IMR-90 (cell line): ENCODE results near the gene OR9A2. TPM values are rescaled to one million over a fixed set of nuclear protein-coding genes. Genes with fewer than 3 reads are reported as not detected.

Experiments
- ATAC-seq: fragments of 200-7000 bp; cut with Tn5 transposase; 2 replicates; pipeline ENCODE4 v1.9.1; 2020; ENCODE audit warnings: low read depth, mild to moderate bottlenecking, moderate library complexity
- BruUV-seq: library from RNA; stranded (reverse); fragments of 400-500 nt; replicated peaks from 2 replicates; lab custom pipeline; 2021; lab: Mats Ljungman, UMichigan
- CTCF ChIA-PET: fragments of 300-600 bp; formaldehyde crosslinking; extraction: SDS; loops from one replicate; lab custom pipeline; 2021; ENCODE audit warnings: antibody characterized with exemption; lab: Yijun Ruan, JAX
- POLR2A ChIA-PET: fragments of 300-600 bp; sonication (Branson Sonifier 250); formaldehyde crosslinking; loops from one replicate; lab custom pipeline; 2022; ENCODE audit warnings: antibody characterized with exemption; ENCODE audit not compliant: unreplicated experiment; lab: Charles Lee
- DNase-seq: peaks from one replicate; pipeline ENCODE4 v3.0.0; 2013
- H2AFZ ChIP-seq: replicated peaks from 2 replicates; pipeline ENCODE3; 2013; ENCODE audit warnings: low read length, mild to moderate bottlenecking; ENCODE audit not compliant: poor library complexity
- H2AK5ac ChIP-seq: 2 replicates; pipeline ENCODE4 v1.6.1; 2013; ENCODE audit warnings: low read depth, low read length, inconsistent platforms
- H2AK9ac ChIP-seq: replicated peaks from 2 replicates; pipeline ENCODE3; 2013; ENCODE audit warnings: mild to moderate bottlenecking, low read depth, low read length, moderate library complexity; ENCODE audit not compliant: poor library complexity
- H2BK120ac ChIP-seq: 2 replicates; pipeline ENCODE4 v1.6.1; 2013; ENCODE audit warnings: low read depth, low read length, inconsistent platforms
- H2BK15ac ChIP-seq: 3 replicates; pipeline ENCODE4 v1.6.1; 2013; ENCODE audit warnings: low read depth, low read length, inconsistent platforms
- H2BK20ac ChIP-seq: 2 replicates; pipeline ENCODE4 v1.6.1; 2013; ENCODE audit warnings: low read depth, mild to moderate bottlenecking, inconsistent platforms, low read length, moderate library complexity
- H2BK5ac ChIP-seq: 2 replicates; pipeline ENCODE4 v1.6.1; 2013; ENCODE audit warnings: mild to moderate bottlenecking, low read depth, low read length, inconsistent platforms; ENCODE audit not compliant: poor library complexity, severe bottlenecking
- H3K14ac ChIP-seq: replicated peaks from 2 replicates; pipeline ENCODE4 v1.6.1; 2013; ENCODE audit warnings: low read depth, low read length, inconsistent platforms
- H3K18ac ChIP-seq: 2 replicates; pipeline ENCODE4 v1.6.1; 2013; ENCODE audit warnings: low read depth, low read length, control low read depth
- H3K23ac ChIP-seq: 2 replicates; pipeline ENCODE4 v1.6.1; 2013; ENCODE audit warnings: low read depth, low read length, inconsistent platforms
- H3K27ac ChIP-seq: 2 replicates; pipeline ENCODE4 v1.5.1; 2013; ENCODE audit warnings: mild to moderate bottlenecking, control low read depth, low read length; ENCODE audit not compliant: insufficient read depth
- H3K27me3 ChIP-seq: 2 replicates; pipeline ENCODE4 v1.6.1; 2013; ENCODE audit warnings: low read length; ENCODE audit not compliant: control insufficient read depth, insufficient read depth
- H3K36me3 ChIP-seq: 2 replicates; pipeline ENCODE4 v1.6.1; 2013; ENCODE audit warnings: low read length, mixed read lengths; ENCODE audit not compliant: control insufficient read depth, insufficient read depth
- H3K4ac ChIP-seq: 2 replicates; pipeline ENCODE4 v1.6.1; 2013; ENCODE audit warnings: low read depth, low read length, inconsistent platforms
- H3K4me1 ChIP-seq: 2 replicates; pipeline ENCODE4 v1.6.1; 2013; ENCODE audit warnings: low read length, mixed read lengths; ENCODE audit not compliant: control insufficient read depth, insufficient read depth
- H3K4me2 ChIP-seq: 2 replicates; pipeline ENCODE4 v1.6.1; 2013; ENCODE audit warnings: low read depth, mild to moderate bottlenecking, control low read depth, low read length, moderate library complexity
- H3K4me3 ChIP-seq: 2 replicates; pipeline ENCODE4 v1.5.1; 2013; ENCODE audit warnings: low read depth, mild to moderate bottlenecking, control low read depth, low read length, moderate library complexity; ENCODE audit not compliant: insufficient read depth
- H3K56ac ChIP-seq: 2 replicates; pipeline ENCODE4 v1.6.1; 2013; ENCODE audit warnings: low read length, inconsistent platforms; ENCODE audit not compliant: insufficient read depth; ENCODE audit errors: extremely low read depth
- H3K79me1 ChIP-seq, 2 experiments: 2 replicates each; pipeline ENCODE4 v1.6.1; 2013; ENCODE audit warnings: low read length in 2 of 2, inconsistent platforms in 1 of 2, low read depth in 1 of 2
- H3K9ac ChIP-seq: 2 replicates; pipeline ENCODE4 v1.6.1; 2013; ENCODE audit warnings: low read depth, low read length, control low read depth
- H3K9me1 ChIP-seq: 2 replicates; pipeline ENCODE4 v1.6.1; 2013; ENCODE audit warnings: low read length, inconsistent platforms; ENCODE audit not compliant: insufficient read depth
- H3K9me3 ChIP-seq: 2 replicates; pipeline ENCODE4 v1.6.1; 2013; ENCODE audit warnings: low read length; ENCODE audit not compliant: control insufficient read depth, insufficient read depth
- H4K20me1 ChIP-seq: 2 replicates; pipeline ENCODE4 v1.6.1; 2013; ENCODE audit warnings: low read length, inconsistent platforms; ENCODE audit not compliant: insufficient read depth
- H4K5ac ChIP-seq: 2 replicates; pipeline ENCODE4 v1.6.1; 2013; ENCODE audit warnings: mild to moderate bottlenecking, low read depth, low read length, control low read depth
- H4K8ac ChIP-seq, 2 experiments: 2 replicates each; pipeline ENCODE4 v1.6.1; 2013; ENCODE audit warnings: low read depth in 2 of 2, low read length in 2 of 2, control low read depth in 1 of 2, inconsistent platforms in 1 of 2
- H4K91ac ChIP-seq: 2 replicates; pipeline ENCODE4 v1.6.1; 2013; ENCODE audit warnings: low read depth, low read length, inconsistent platforms; ENCODE audit not compliant: insufficient read depth
- CHD1 ChIP-seq: IDR thresholded peaks from 2 replicates; pipeline ENCODE4 v1.6.1; 2012; ENCODE audit warnings: low read depth, low read length, improper control_type of control experiment
- CTCF ChIP-seq: conservative IDR thresholded peaks from 2 replicates; pipeline ENCODE4 v1.5.1; 2012; ENCODE audit warnings: mild to moderate bottlenecking, low read depth, low read length, improper control_type of control experiment
- ELK1 ChIP-seq: fragments of 150-350 bp; IDR thresholded peaks from 2 replicates; pipeline ENCODE4 v1.6.1; 2016; ENCODE audit warnings: low read depth, mild to moderate bottlenecking, low read length, moderate library complexity, borderline replicate concordance
- FOS ChIP-seq: fragments of 150-350 bp; IDR thresholded peaks from 2 replicates; pipeline ENCODE4 v1.6.1; 2016; ENCODE audit warnings: low read depth, low read length
- NFE2L2 ChIP-seq: fragments of 150-350 bp; IDR thresholded peaks from 2 replicates; pipeline ENCODE4 v1.6.1; 2016; ENCODE audit warnings: low read depth, mild to moderate bottlenecking, low read length
- RCOR1 ChIP-seq: IDR thresholded peaks from 2 replicates; pipeline ENCODE4 v1.6.1; 2012; ENCODE audit warnings: mild to moderate bottlenecking, low read length, improper control_type of control experiment; ENCODE audit not compliant: insufficient replicate concordance
- RFX5 ChIP-seq: IDR thresholded peaks from 2 replicates; pipeline ENCODE4 v1.8.0; 2012; ENCODE audit warnings: low read depth, mild to moderate bottlenecking, low read length, moderate library complexity
- SMC3 ChIP-seq: fragments of 150-350 bp; IDR thresholded peaks from 2 replicates; pipeline ENCODE4 v1.6.1; 2016; ENCODE audit warnings: low read depth, mild to moderate bottlenecking, antibody characterized with exemption, low read length, moderate library complexity
- USF2 ChIP-seq: fragments of 150-350 bp; IDR thresholded peaks from 2 replicates; pipeline ENCODE4 v1.6.1; 2017; ENCODE audit warnings: mild to moderate bottlenecking, antibody characterized with exemption, low read length, low read depth
- WGBS, 2 experiments: methylation state at CpG; one replicate each; pipeline versions ENCODE4 v1.1.5 to v1.1.7; 2013; ENCODE audit warnings: missing lambda C conversion rate in 2 of 2; ENCODE audit not compliant: insufficient read length in 1 of 2; ENCODE audit errors: extremely low coverage in 2 of 2; 5-methylcytosine and 5-hydroxymethylcytosine counted together
- dilution Hi-C: fragments of 300-500 bp; cut with HindIII; formaldehyde crosslinking; loops from one replicate; pipeline ENCODE4 v1.14.3; 2018; ENCODE audit warnings: low sequenced_read_pairs; ENCODE audit not compliant: unreplicated experiment
- in situ Hi-C: fragments of 300-500 bp; cut with MboI; formaldehyde crosslinking; loops from 3 replicates; pipeline ENCODE4 v1.14.3; 2019; ENCODE audit warnings: low sequenced_read_pairs, inconsistent platforms, mixed read lengths
- intact Hi-C: fragments of 100-400 bp; cut with micrococcal nuclease; formaldehyde crosslinking; loops from 2 replicates; pipeline ENCODE4 v1.10.0; 2022
- polyA plus RNA-seq, 3 experiments: library from polyadenylated mRNA; depleted of rRNA; stranded (reverse); fragments of >200 nt; gene quantifications; 2 replicates each; pipeline ENCODE4 v1.2.3, GENCODE V29; 2012; ENCODE audit warnings: low replicate concordance in 1 of 3
- total RNA-seq: library from RNA; depleted of rRNA; stranded (reverse); fragments of >200 nt; gene quantifications from 2 replicates; pipeline ENCODE4 v1.2.3, GENCODE V29; 2012

OR9A2 gene
- total and polyA plus RNA-seq, 2 of the 4 experiments (the other 2 are of a cell fraction), result not detected

- no peaks in the 10 kb centered on the region for H3K79me1 ChIP-seq
- no peaks in the 10 kb centered on the region for H4K20me1 ChIP-seq
- no peak overlapping the region for H4K5ac ChIP-seq
- H3K9me3 ChIP-seq, result no peaks in the 10 kb centered on the region
- no peak overlapping the region for H4K91ac ChIP-seq
- H3K56ac ChIP-seq, result no peak overlapping the region
- H3K18ac ChIP-seq, result no peak overlapping the region
- CTCF ChIA-PET, result interaction anchor here (1.8 kb wide), 1 partner anchor 9 kb away, joined by 5 read pairs; no protein-coding TSS in a partner anchor
- no TSS peak for BruUV-seq
- no peak overlapping the region for H3K4ac ChIP-seq
- in situ Hi-C loops (no loop called here), intact Hi-C loops (no loop called here), dilution Hi-C loops (no loop called here)
- H3K36me3 ChIP-seq, result no peaks in the 10 kb centered on the region
- no peak overlapping the region for H3K4me3 ChIP-seq
- H2BK120ac ChIP-seq, result no peak overlapping the region
- POLR2A ChIA-PET, result no interaction called here
- no peak overlapping the region for H2AK5ac ChIP-seq
- H2BK5ac ChIP-seq, result no peak overlapping the region
- TF ChIP-seq USF2 (no peak), NFE2L2 (no peak), ELK1 (no peak), FOS (no peak), SMC3 (no peak), CHD1 (no peak), CTCF (no peak), RCOR1 (no peak), RFX5 (no peak)
- DNase-seq, result no peak
- no peak overlapping the region for H2BK20ac ChIP-seq
- no peak overlapping the region for H2AFZ ChIP-seq
- WGBS, 2 experiments, result no CpG with 5 or more reads among the region's 6 CpGs
- no peak for ATAC-seq
- H2BK15ac ChIP-seq, result no peak overlapping the region
- H2AK9ac ChIP-seq, result no peak overlapping the region
- H3K27ac ChIP-seq, result no peak overlapping the region
- H3K9me1 ChIP-seq, result no peaks in the 10 kb centered on the region
- no peaks in the 10 kb centered on the region for H3K4me1 ChIP-seq
- no peak overlapping the region for H3K14ac ChIP-seq
- H3K27me3 ChIP-seq, result no peaks in the 10 kb centered on the region
- H3K23ac ChIP-seq, result no peak overlapping the region
- no peak overlapping the region for H3K4me2 ChIP-seq
- no peak overlapping the region for H3K9ac ChIP-seq
- no peak overlapping the region for H4K8ac ChIP-seq
These were observed 28.0 kb downstream of the OR9A2 start for GRCh38 chr7:142998966-142999365.
